MM.1S (cell line): Measurements from ENCODE around the gene GABBR1.

Source experiments
- DNase-seq: peaks from one replicate; pipeline ENCODE4 v3.0.0-alpha.2; 2015
- H2AFZ ChIP-seq: fragments of 300-600 bp; sonication (generic); 2 replicates; pipeline ENCODE4 v1.6.0; 2016; ENCODE audit warnings: antibody characterized with exemption, low read length
- H3F3A ChIP-seq: fragments of 300-600 bp; sonication (generic); 2 replicates; pipeline ENCODE4 v1.6.1; 2016; ENCODE audit warnings: mild to moderate bottlenecking, antibody characterized with exemption, low read length, moderate library complexity, mixed read lengths; ENCODE audit not compliant: insufficient read depth
- H3K27ac ChIP-seq: fragments of 300-600 bp; sonication (generic); 2 replicates; pipeline ENCODE4 v1.5.1; 2016; ENCODE audit warnings: mild to moderate bottlenecking, low read length
- H3K27me3 ChIP-seq: fragments of 300-600 bp; sonication (generic); replicated peaks from 2 replicates; pipeline ENCODE4 v1.6.0; 2016; ENCODE audit warnings: low read length; ENCODE audit not compliant: insufficient read depth
- H3K36me3 ChIP-seq: fragments of 300-600 bp; sonication (generic); replicated peaks from 2 replicates; pipeline ENCODE4 v1.6.1; 2016; ENCODE audit warnings: mild to moderate bottlenecking, low read length, mixed read lengths; ENCODE audit not compliant: insufficient read depth
- H3K4me1 ChIP-seq: fragments of 300-600 bp; sonication (generic); 2 replicates; pipeline ENCODE4 v1.6.1; 2016; ENCODE audit warnings: low read length, mixed read lengths
- H3K4me2 ChIP-seq: fragments of 300-600 bp; sonication (generic); 2 replicates; pipeline ENCODE4 v1.6.0; 2016; ENCODE audit warnings: low read depth, low read length
- H3K4me3 ChIP-seq: fragments of 300-600 bp; sonication (generic); 2 replicates; pipeline ENCODE4 v1.5.1; 2016; ENCODE audit warnings: low read length, mixed read lengths
- H3K79me2 ChIP-seq: fragments of 300-600 bp; sonication (generic); 2 replicates; pipeline ENCODE4 v1.6.1; 2016; ENCODE audit warnings: mixed run types, low read length, mixed read lengths
- H3K9ac ChIP-seq: fragments of 300-600 bp; sonication (generic); 2 replicates; pipeline ENCODE4 v1.6.1; 2016; ENCODE audit warnings: low read length, mixed read lengths
- H3K9me2 ChIP-seq: fragments of 300-600 bp; sonication (generic); replicated peaks from 2 replicates; pipeline ENCODE4 v1.6.1; 2016; ENCODE audit warnings: mild to moderate bottlenecking, low read length, mixed read lengths; ENCODE audit not compliant: insufficient read depth
- H3K9me3 ChIP-seq: fragments of 300-600 bp; sonication (generic); replicated peaks from 2 replicates; pipeline ENCODE4 v1.6.1; 2016; ENCODE audit warnings: mild to moderate bottlenecking, low read length, mixed read lengths; ENCODE audit not compliant: insufficient read depth
- H4K20me1 ChIP-seq: fragments of 300-600 bp; sonication (generic); 2 replicates; pipeline ENCODE4 v1.6.1; 2016; ENCODE audit warnings: mild to moderate bottlenecking, low read length, moderate library complexity, mixed read lengths; ENCODE audit not compliant: insufficient read depth
- EZH2 ChIP-seq: fragments of 300-600 bp; sonication (generic); optimal IDR thresholded peaks from 2 replicates; pipeline ENCODE3; 2017; ENCODE audit warnings: low read depth, mild to moderate bottlenecking, antibody characterized with exemption, low read length, mixed read lengths
- EZH2phosphoT487 ChIP-seq: fragments of 300-600 bp; sonication (generic); IDR thresholded peaks from 2 replicates; pipeline ENCODE4 v1.6.1; 2018; ENCODE audit warnings: antibody characterized with exemption, low read length
- TF ChIP-seq, protein P1 (sequence below): fragments of 300-600 bp; sonication (generic); IDR thresholded peaks from 2 replicates; pipeline ENCODE4 v1.5.1; 2016; ENCODE audit warnings: antibody characterized with exemption, low read length, mixed read lengths

Gene GABBR1

GRCh38 chr6:29655658-29656057 lies 22.7 kb upstream of the GABBR1 start:
- H3K9me3 ChIP-seq, result no peaks in the 10 kb centered on the region
- H3K79me2 ChIP-seq, result no peaks in the 10 kb centered on the region
- no peak overlapping the region for H3K27ac ChIP-seq
- no peaks in the 10 kb centered on the region for H4K20me1 ChIP-seq
- H3K9me2 ChIP-seq, result no peaks in the 10 kb centered on the region
- TF ChIP-seq EZH2phosphoT487, result no peak
- TF ChIP-seq EZH2, result no peak
- TF ChIP-seq, protein P1, sequence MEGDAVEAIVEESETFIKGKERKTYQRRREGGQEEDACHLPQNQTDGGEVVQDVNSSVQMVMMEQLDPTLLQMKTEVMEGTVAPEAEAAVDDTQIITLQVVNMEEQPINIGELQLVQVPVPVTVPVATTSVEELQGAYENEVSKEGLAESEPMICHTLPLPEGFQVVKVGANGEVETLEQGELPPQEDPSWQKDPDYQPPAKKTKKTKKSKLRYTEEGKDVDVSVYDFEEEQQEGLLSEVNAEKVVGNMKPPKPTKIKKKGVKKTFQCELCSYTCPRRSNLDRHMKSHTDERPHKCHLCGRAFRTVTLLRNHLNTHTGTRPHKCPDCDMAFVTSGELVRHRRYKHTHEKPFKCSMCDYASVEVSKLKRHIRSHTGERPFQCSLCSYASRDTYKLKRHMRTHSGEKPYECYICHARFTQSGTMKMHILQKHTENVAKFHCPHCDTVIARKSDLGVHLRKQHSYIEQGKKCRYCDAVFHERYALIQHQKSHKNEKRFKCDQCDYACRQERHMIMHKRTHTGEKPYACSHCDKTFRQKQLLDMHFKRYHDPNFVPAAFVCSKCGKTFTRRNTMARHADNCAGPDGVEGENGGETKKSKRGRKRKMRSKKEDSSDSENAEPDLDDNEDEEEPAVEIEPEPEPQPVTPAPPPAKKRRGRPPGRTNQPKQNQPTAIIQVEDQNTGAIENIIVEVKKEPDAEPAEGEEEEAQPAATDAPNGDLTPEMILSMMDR, result no peak
- no peaks in the 10 kb centered on the region for H3K36me3 ChIP-seq
- H3K4me3 ChIP-seq, result no peak overlapping the region
- no peaks in the 10 kb centered on the region for H3F3A ChIP-seq
- DNase-seq, result no peak
- H2AFZ ChIP-seq, result no peak overlapping the region
- peaks cover 17% of the 10 kb centered on the region for H3K4me1 ChIP-seq
- H3K4me2 ChIP-seq, result no peak overlapping the region
- no peak overlapping the region for H3K9ac ChIP-seq
- no peaks in the 10 kb centered on the region for H3K27me3 ChIP-seq

GRCh38 chr6:29653452-29654038 lies 20.6 kb upstream of the GABBR1 start:
- no peaks in the 10 kb centered on the region for H3K9me3 ChIP-seq
- H3K4me2 ChIP-seq, result no peak overlapping the region
- H4K20me1 ChIP-seq, result no peaks in the 10 kb centered on the region
- H3K36me3 ChIP-seq, result no peaks in the 10 kb centered on the region
- H3K9ac ChIP-seq, result no peak overlapping the region
- peaks cover 20% of the 10 kb centered on the region for H3K4me1 ChIP-seq
- peak; percentile 75 for DNase-seq
- no peaks in the 10 kb centered on the region for H3K9me2 ChIP-seq
- no peak overlapping the region for H3K4me3 ChIP-seq
- H3K27ac ChIP-seq, result no peak overlapping the region
- H2AFZ ChIP-seq, result no peak overlapping the region
- no peaks in the 10 kb centered on the region for H3F3A ChIP-seq
- no peak for TF ChIP-seq EZH2phosphoT487
- TF ChIP-seq, protein P1, result peak; percentile 66
- H3K79me2 ChIP-seq, result no peaks in the 10 kb centered on the region
- no peaks in the 10 kb centered on the region for H3K27me3 ChIP-seq

GRCh38 chr6:29652198-29652584 lies 19.2 kb upstream of the GABBR1 start:
- no peak for DNase-seq
- H3K4me1 ChIP-seq, result peaks cover 20% of the 10 kb centered on the region

More at GRCh38 chr6:29652198-29652584, 19.2 kb upstream of the GABBR1 start:
- Histone ChIP-seq H3K36me3 (no peaks in the 10 kb centered on the region), H3K4me2 (no peak overlapping the region), H3K27me3 (no peaks in the 10 kb centered on the region), H3K9ac (no peak overlapping the region), H3K27ac (no peak overlapping the region), H4K20me1 (no peaks in the 10 kb centered on the region), H3K9me2 (no peaks in the 10 kb centered on the region), H3F3A (no peaks in the 10 kb centered on the region), H2AFZ (no peak overlapping the region), H3K4me3 (no peak overlapping the region), H3K9me3 (no peaks in the 10 kb centered on the region), H3K79me2 (no peaks in the 10 kb centered on the region)
- TF ChIP-seq, protein P1, result no peak
- no peak for TF ChIP-seq EZH2
- TF ChIP-seq EZH2phosphoT487, result no peak
